ENCODE measurements around the gene TROAP.

TROAP gene

DNA sequence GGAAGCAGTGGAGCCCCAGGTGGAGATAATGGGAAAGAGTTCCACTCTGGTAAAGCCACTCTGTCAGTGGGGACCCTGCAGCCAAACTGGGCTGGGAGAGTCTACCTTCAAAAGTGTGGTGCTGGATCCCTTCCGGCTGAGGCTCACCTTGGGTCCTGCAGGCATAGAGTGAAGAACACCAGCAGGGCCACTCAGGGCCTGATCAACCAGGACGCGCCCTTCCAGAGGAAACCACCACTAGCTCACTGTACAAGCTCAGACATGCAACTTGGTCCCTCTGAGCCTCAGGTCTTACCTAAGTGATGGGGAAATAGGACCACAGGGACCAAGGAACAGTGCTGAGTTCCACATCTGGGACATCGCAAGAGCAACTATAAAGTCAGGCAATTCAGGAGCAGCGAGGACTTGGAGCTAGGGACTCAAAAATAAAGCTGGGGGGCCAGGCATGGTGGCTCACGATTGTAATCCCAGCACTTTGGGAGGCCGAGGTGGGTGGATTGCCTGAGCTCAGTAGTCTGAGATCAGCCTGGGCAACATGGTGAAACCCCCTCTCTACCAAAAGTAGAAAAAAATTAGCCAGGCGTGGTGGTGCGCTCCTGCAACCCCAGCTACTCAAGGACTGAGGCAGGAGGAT, 34.0 kb upstream of the TROAP start:
- no peaks in the 10 kb centered on the region for H3K9me3 ChIP-seq (ENCODE audit: severe bottlenecking)
- DNase-seq (ENCODE audit: low spot score): peak; percentile 46
- H3K27ac ChIP-seq (ENCODE audit: poor library complexity, severe bottlenecking): no peak overlapping the region
- no peaks in the 10 kb centered on the region for H3K36me3 ChIP-seq (ENCODE audit: low read depth)
- TF ChIP-seq CTCF (IDR thresholded peaks at IDR 0.05; ENCODE audit: poor library complexity, severe bottlenecking): no peak
- H3K4me1 ChIP-seq (ENCODE audit: insufficient read depth, poor library complexity, severe bottlenecking): peaks cover 7% of the 10 kb centered on the region
- no peak overlapping the region for H3K4me3 ChIP-seq (ENCODE audit: severe bottlenecking)
- no peaks in the 10 kb centered on the region for H3K27me3 ChIP-seq (ENCODE audit: insufficient read depth, poor library complexity, severe bottlenecking)
- peak; percentile 78 for ATAC-seq (ENCODE audit: low read depth)

- Histone ChIP-seq H3K36me3 (ENCODE audit: low read depth) (no peaks in the 10 kb centered on the region), H3K4me1 (ENCODE audit: insufficient read depth, poor library complexity, severe bottlenecking) (peaks cover 7% of the 10 kb centered on the region), H3K27me3 (ENCODE audit: insufficient read depth, poor library complexity, severe bottlenecking) (peaks cover 21% of the 10 kb centered on the region), H3K27ac (ENCODE audit: poor library complexity, severe bottlenecking) (no peak overlapping the region), H3K4me3 (ENCODE audit: severe bottlenecking) (no peak overlapping the region), H3K9me3 (ENCODE audit: severe bottlenecking) (no peaks in the 10 kb centered on the region)
- ATAC-seq (ENCODE audit: low read depth) (no peak), DNase-seq (ENCODE audit: low spot score) (no peak)
- TF ChIP-seq CTCF (IDR thresholded peaks at IDR 0.05; ENCODE audit: poor library complexity, severe bottlenecking): no peak
These were observed 30.4 kb upstream of the TROAP start for GRCh38 chr12:49292729-49293055.

- Histone ChIP-seq H3K36me3 (ENCODE audit: low read depth) (no peaks in the 10 kb centered on the region), H3K27me3 (ENCODE audit: insufficient read depth, poor library complexity, severe bottlenecking) (peaks cover 24% of the 10 kb centered on the region), H3K4me1 (ENCODE audit: insufficient read depth, poor library complexity, severe bottlenecking) (peaks cover 7% of the 10 kb centered on the region), H3K4me3 (ENCODE audit: severe bottlenecking) (no peak overlapping the region), H3K9me3 (ENCODE audit: severe bottlenecking) (no peaks in the 10 kb centered on the region), H3K27ac (ENCODE audit: poor library complexity, severe bottlenecking) (no peak overlapping the region)
- no peak for TF ChIP-seq CTCF (IDR thresholded peaks at IDR 0.05; ENCODE audit: poor library complexity, severe bottlenecking)
- no peak for ATAC-seq (ENCODE audit: low read depth)
- no peak for DNase-seq (ENCODE audit: low spot score)
These were observed 29.7 kb upstream of the TROAP start for GRCh38 chr12:49293056-49293956.

DNA sequence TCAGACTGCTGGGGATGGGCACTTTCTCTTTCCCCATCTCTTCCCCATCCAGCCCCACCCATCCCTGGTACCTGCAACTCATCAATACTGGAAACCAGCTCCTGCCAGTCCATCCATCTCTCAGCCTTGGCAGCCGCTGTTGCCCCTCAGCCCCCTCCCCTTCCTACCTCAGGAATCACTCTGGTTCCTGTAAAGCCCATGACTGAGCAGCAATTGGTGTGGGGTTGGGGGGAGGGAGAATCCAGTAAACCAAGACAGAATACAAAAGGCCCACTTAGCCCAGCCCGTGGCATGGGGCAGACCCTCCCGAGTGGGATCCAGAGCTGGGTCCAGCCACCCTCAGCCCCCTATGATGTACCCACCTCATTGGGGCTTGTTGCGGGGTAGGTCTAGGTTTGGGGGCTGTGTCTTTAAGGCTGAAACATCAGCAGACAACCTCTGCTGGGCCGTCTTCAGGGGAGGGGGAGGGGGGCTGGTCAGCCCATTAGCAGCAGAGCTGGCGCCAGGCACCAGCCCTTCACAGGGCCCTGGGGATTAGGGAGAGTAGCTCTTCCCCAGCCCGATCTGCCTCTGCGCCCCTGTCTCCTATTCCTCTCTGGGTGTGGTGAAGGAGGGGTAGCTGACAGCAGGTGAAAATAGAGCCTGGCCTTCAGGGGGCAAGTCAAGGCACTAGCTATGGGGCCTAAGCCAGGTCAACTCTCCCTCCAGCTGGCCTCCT, 28.8 kb upstream of the TROAP start:
- H3K4me1 ChIP-seq (ENCODE audit: insufficient read depth, poor library complexity, severe bottlenecking): no peaks in the 10 kb centered on the region
- H3K27me3 ChIP-seq (ENCODE audit: insufficient read depth, poor library complexity, severe bottlenecking): peaks cover 24% of the 10 kb centered on the region
- TF ChIP-seq CTCF (IDR thresholded peaks at IDR 0.05; ENCODE audit: poor library complexity, severe bottlenecking): no peak
- no peak overlapping the region for H3K4me3 ChIP-seq (ENCODE audit: severe bottlenecking)
- no peaks in the 10 kb centered on the region for H3K36me3 ChIP-seq (ENCODE audit: low read depth)
- DNase-seq (ENCODE audit: low spot score): no peak
- no peak for ATAC-seq (ENCODE audit: low read depth)
- no peaks in the 10 kb centered on the region for H3K9me3 ChIP-seq (ENCODE audit: severe bottlenecking)
- no peak overlapping the region for H3K27ac ChIP-seq (ENCODE audit: poor library complexity, severe bottlenecking)

Data from RWPE2 (cell line).